ENCODE data around the gene DDX5.

Gene DDX5

DNA sequence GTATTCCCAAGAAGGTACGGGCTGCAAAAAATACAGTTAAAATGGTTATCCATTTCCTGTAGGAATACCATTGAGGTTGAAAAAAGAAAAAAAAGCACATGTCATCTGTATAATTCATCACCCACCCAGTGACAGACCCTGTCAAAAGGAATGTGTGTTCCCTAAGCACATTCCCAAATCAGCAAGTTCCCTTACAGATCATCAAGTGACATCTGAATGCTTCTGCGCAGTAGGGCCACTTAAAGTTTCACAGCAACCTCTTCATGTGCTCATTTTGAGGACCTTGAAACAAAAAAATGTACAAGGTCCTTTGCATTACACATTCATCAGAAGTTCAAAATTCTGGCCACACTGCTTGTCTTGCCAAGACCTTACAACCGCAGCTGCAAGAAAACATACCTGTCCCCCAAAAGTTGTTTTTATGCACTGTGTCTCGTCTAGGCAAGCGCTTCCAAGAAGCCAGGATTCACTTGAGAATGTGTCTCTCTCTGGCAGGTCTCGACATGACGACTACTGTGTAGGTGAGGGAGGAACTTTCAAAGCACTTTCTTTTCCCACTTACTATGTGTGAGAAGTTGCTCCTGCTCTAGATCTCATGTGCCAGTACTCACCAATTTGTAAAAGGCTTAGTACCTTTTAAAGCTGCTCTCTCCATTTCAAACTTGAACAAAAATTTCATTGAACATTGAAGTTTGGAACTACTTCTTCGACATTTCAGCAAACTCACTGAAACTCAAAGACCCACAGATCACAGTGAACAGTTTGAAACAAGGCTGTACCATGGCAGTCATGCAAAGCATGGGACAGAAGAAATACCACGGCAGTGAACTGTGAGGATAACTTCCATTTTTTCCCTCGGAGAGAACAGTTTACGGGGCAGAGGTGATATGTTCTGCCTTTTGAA lies 5.0 kb downstream of the DDX5 start:
- no peak for ATAC-seq
- TF ChIP-seq ARNTL (CRISPR knock-in tag; IDR thresholded peaks at IDR 0.05; ENCODE audit: borderline replicate concordance, low read depth) (peak; percentile 20; the same call in 1 of the 2 replicates), BACH2 (CRISPR knock-in tag; IDR thresholded peaks at IDR 0.05; ENCODE audit: borderline replicate concordance) (no peak), PPARA (CRISPR knock-in tag; IDR thresholded peaks at IDR 0.05; ENCODE audit: borderline replicate concordance) (no peak)

DNA sequence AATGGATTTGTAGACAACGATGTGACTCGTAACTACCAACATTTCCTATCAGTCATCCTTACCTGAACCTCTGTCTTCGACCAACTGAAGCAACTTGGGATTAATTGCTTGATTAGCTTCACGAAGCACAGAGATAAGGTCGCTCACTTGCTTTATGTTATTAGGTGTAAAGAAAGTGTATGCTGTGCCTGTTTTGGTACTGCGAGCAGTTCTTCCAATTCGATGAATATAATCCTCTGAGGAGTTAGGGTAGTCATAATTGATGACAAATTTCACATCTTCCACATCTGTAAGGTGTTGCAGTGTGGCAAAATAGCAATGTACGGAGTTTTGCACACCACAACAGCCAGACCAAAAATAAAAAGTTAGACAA lies 5.6 kb downstream of the DDX5 start:
- ATAC-seq, result no peak
- TF ChIP-seq ZC3H10 (CRISPR knock-in tag; IDR thresholded peaks at IDR 0.05), result no peak
- no peak for TF ChIP-seq ZFP3 (CRISPR knock-in tag; IDR thresholded peaks at IDR 0.05)
- TF ChIP-seq CREB5 (CRISPR knock-in tag; IDR thresholded peaks at IDR 0.05; ENCODE audit: low read depth), result no peak
- no peak for TF ChIP-seq SNAI2 (CRISPR knock-in tag; IDR thresholded peaks at IDR 0.05)
- TF ChIP-seq ARNTL (CRISPR knock-in tag; IDR thresholded peaks at IDR 0.05; ENCODE audit: borderline replicate concordance, low read depth), result no peak
- no peak for TF ChIP-seq TCF4 (CRISPR knock-in tag; IDR thresholded peaks at IDR 0.05; ENCODE audit: borderline replicate concordance)
- no peak for TF ChIP-seq CSDC2 (CRISPR knock-in tag; IDR thresholded peaks at IDR 0.05)
- TF ChIP-seq PPARA (CRISPR knock-in tag; IDR thresholded peaks at IDR 0.05; ENCODE audit: borderline replicate concordance), result no peak
- TF ChIP-seq, protein P1, sequence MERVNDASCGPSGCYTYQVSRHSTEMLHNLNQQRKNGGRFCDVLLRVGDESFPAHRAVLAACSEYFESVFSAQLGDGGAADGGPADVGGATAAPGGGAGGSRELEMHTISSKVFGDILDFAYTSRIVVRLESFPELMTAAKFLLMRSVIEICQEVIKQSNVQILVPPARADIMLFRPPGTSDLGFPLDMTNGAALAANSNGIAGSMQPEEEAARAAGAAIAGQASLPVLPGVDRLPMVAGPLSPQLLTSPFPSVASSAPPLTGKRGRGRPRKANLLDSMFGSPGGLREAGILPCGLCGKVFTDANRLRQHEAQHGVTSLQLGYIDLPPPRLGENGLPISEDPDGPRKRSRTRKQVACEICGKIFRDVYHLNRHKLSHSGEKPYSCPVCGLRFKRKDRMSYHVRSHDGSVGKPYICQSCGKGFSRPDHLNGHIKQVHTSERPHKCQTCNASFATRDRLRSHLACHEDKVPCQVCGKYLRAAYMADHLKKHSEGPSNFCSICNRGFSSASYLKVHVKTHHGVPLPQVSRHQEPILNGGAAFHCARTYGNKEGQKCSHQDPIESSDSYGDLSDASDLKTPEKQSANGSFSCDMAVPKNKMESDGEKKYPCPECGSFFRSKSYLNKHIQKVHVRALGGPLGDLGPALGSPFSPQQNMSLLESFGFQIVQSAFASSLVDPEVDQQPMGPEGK (CRISPR knock-in tag; IDR thresholded peaks at IDR 0.05; ENCODE audit: borderline replicate concordance), result no peak
- TF ChIP-seq POU6F1 (CRISPR knock-in tag; IDR thresholded peaks at IDR 0.05; ENCODE audit: borderline replicate concordance, low read depth), result no peak
- no peak for TF ChIP-seq ZNF70 (CRISPR knock-in tag; IDR thresholded peaks at IDR 0.05)
- TF ChIP-seq RARB (CRISPR knock-in tag; IDR thresholded peaks at IDR 0.05), result no peak
- TF ChIP-seq OSR1 (CRISPR knock-in tag; IDR thresholded peaks at IDR 0.05), result no peak
- TF ChIP-seq ESRRG (CRISPR knock-in tag; IDR thresholded peaks at IDR 0.05), result no peak
- no peak for TF ChIP-seq ZNF8 (CRISPR knock-in tag; IDR thresholded peaks at IDR 0.05)
- no peak for TF ChIP-seq CSRNP3 (CRISPR knock-in tag; IDR thresholded peaks at IDR 0.05)
- no peak for TF ChIP-seq BACH2 (CRISPR knock-in tag; IDR thresholded peaks at IDR 0.05; ENCODE audit: borderline replicate concordance)
- TF ChIP-seq, protein P2, sequence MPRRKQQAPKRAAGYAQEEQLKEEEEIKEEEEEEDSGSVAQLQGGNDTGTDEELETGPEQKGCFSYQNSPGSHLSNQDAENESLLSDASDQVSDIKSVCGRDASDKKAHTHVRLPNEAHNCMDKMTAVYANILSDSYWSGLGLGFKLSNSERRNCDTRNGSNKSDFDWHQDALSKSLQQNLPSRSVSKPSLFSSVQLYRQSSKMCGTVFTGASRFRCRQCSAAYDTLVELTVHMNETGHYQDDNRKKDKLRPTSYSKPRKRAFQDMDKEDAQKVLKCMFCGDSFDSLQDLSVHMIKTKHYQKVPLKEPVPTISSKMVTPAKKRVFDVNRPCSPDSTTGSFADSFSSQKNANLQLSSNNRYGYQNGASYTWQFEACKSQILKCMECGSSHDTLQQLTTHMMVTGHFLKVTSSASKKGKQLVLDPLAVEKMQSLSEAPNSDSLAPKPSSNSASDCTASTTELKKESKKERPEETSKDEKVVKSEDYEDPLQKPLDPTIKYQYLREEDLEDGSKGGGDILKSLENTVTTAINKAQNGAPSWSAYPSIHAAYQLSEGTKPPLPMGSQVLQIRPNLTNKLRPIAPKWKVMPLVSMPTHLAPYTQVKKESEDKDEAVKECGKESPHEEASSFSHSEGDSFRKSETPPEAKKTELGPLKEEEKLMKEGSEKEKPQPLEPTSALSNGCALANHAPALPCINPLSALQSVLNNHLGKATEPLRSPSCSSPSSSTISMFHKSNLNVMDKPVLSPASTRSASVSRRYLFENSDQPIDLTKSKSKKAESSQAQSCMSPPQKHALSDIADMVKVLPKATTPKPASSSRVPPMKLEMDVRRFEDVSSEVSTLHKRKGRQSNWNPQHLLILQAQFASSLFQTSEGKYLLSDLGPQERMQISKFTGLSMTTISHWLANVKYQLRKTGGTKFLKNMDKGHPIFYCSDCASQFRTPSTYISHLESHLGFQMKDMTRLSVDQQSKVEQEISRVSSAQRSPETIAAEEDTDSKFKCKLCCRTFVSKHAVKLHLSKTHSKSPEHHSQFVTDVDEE (CRISPR knock-in tag; IDR thresholded peaks at IDR 0.05), result no peak
- TF ChIP-seq ISL1 (CRISPR knock-in tag; IDR thresholded peaks at IDR 0.05), result no peak

DNA sequence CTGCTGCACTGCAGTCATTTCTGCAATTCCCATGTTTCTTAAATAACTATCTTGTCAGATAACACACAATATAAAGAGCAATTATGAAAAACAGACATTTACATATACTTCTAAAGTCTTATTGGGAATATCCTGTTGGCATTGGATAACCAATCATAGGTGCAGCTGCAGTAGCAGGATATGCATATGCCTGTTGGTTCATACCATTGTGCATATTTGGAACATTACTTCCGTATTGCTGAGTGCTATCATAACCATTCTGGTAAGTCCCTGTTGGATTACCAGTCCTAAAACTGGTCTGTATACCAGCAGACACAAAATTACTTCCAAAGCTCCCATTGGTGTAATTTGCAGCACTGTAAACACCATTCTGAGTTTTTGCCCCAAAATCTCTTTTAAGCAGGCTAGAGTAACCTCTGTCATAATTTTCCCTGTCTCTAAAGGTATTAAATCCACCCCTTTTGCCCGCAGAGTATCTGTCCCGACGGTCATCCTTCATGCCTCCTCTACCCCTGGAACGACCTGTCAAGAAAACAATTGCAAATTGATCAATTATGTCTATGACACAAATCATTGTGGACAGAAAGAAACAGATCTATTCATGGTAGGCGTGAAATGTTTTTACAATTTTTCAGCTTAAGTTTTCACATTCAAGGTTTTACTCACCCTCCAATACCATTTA lies 6.1 kb downstream of the DDX5 start:
- no peak for ATAC-seq
- TF ChIP-seq TOX (CRISPR knock-in tag; IDR thresholded peaks at IDR 0.05; ENCODE audit: borderline replicate concordance) (0 out of 2 replicates have a peak, but pooled peaks have one; percentile 7), BACH2 (CRISPR knock-in tag; IDR thresholded peaks at IDR 0.05; ENCODE audit: borderline replicate concordance) (no peak), CSRNP3 (CRISPR knock-in tag; IDR thresholded peaks at IDR 0.05) (no peak), GLIS3 (CRISPR knock-in tag; IDR thresholded peaks at IDR 0.05) (0 out of 2 replicates have a peak, but pooled peaks have one; percentile 54), ZFP30 (CRISPR knock-in tag; IDR thresholded peaks at IDR 0.05) (no peak), ZFP3 (CRISPR knock-in tag; IDR thresholded peaks at IDR 0.05) (no peak), ARNTL (CRISPR knock-in tag; IDR thresholded peaks at IDR 0.05; ENCODE audit: borderline replicate concordance, low read depth) (0 out of 2 replicates have a peak, but pooled peaks have one; percentile 5), CREB5 (CRISPR knock-in tag; IDR thresholded peaks at IDR 0.05; ENCODE audit: low read depth) (no peak)
